ENCODE data around the gene SPTBN5. TPM values are rescaled to one million over a fixed set of nuclear protein-coding genes. Genes with fewer than 3 reads are reported as not detected.

SPTBN5 gene
- total and polyA plus RNA-seq, 10 of the 15 experiments (the other 5 are each of a cell fraction or from before 2014, with no cell fraction given), result under 0.01 to 0.18 (median 0.04) TPM; not detected in 4

- Histone ChIP-seq H3K79me2 (ENCODE audit: control insufficient read depth, insufficient read depth, low read length) (peaks cover 9% of the 10 kb centered on the region), H2AFZ (ENCODE audit: control insufficient read depth, low read depth, low read length) (no peak overlapping the region), H3K27me3 (replicated peaks in 1 of 2; ENCODE audit: control insufficient read depth in 2 of 2, insufficient read depth in 2 of 2, low read length in 1 of 2) (no peaks in the 10 kb centered on the region), H3K9ac (ENCODE audit: control insufficient read depth, insufficient read depth, low read length) (no peak overlapping the region), H3K36me3 (ENCODE audit: control insufficient read depth in 2 of 2, insufficient read depth in 2 of 2, low read length in 1 of 2) (peaks cover 33 to 49% of the 10 kb centered on the region in 2 experiments), H3K27ac (ENCODE audit: control insufficient read depth, insufficient read depth) (no peak overlapping the region), H4K20me1 (ENCODE audit: control insufficient read depth, insufficient read depth) (peaks cover 5% of the 10 kb centered on the region), H3K4me1 (ENCODE audit: control insufficient read depth, insufficient read depth, low read length) (no peaks in the 10 kb centered on the region), H3K4me3 (no peak overlapping the region), H3K4me2 (ENCODE audit: control insufficient read depth, insufficient read depth) (no peak overlapping the region), H3K9me3 (replicated peaks; ENCODE audit: control insufficient read depth, insufficient read depth, low read length) (no peaks in the 10 kb centered on the region)
- ChIA-PET SMC1A (ENCODE audit: uncharacterized antibody, unreplicated experiment) (interaction anchor here (0.6 to 1.3 kb wide), 2 partner anchors 15 to 57 kb away, joined by 3 read pairs; no protein-coding TSS in a partner anchor), CTCF (interaction anchor here (1.0 kb wide), 1 partner anchor 240 kb away, joined by 3 read pairs; no protein-coding TSS in a partner anchor), POLR2A (interaction anchor here (1.5 kb wide), 1 partner anchor 10 kb away, joined by 7 read pairs; no protein-coding TSS in a partner anchor), RAD21 (ENCODE audit: unreplicated experiment) (no interaction called here)
- intact Hi-C loops (cut with micrococcal nuclease; ENCODE audit: unreplicated experiment) (no loop called here), in situ Hi-C loops (cut with MboI) (no loop called here)
- ATAC-seq (no peak), DNase-seq (ENCODE audit: low read depth, low spot score) (no peak), FAIRE-seq (no peak)
- WGBS (ENCODE audit: insufficient coverage, insufficient replicate concordance, low lambda C conversion rate, missing lambda C conversion rate), result 88% methylated on average over 7 of the region's 7 CpGs
- TF ChIP-seq MXI1 (IDR thresholded peaks at IDR 0.05; ENCODE audit: low read depth, low read length) (no peak), BMI1 (IDR thresholded peaks at IDR 0.05; ENCODE audit: borderline replicate concordance) (no peak), SMAD5 (IDR thresholded peaks at IDR 0.05; ENCODE audit: low read depth) (no peak), SIX5 (IDR thresholded peaks at IDR 0.05; ENCODE audit: low read depth, low read length, severe bottlenecking) (no peak), SIN3A (IDR thresholded peaks at IDR 0.05; ENCODE audit: low read depth, low read length) (no peak), MYB (IDR thresholded peaks at IDR 0.05; ENCODE audit: borderline replicate concordance, low read depth, low read length) (no peak), RBBP5 (conservative IDR thresholded peaks at IDR 0.05) (no peak), HDAC2 (IDR thresholded peaks at IDR 0.05) (no peak), STAT1 (conservative IDR thresholded peaks at IDR 0.05) (no peak), JUNB (IDR thresholded peaks at IDR 0.05) (no peak), DPF2 (IDR thresholded peaks at IDR 0.05) (no peak), LARP7 (IDR thresholded peaks at IDR 0.05) (no peak)
- TF ChIP-seq, protein P1, sequence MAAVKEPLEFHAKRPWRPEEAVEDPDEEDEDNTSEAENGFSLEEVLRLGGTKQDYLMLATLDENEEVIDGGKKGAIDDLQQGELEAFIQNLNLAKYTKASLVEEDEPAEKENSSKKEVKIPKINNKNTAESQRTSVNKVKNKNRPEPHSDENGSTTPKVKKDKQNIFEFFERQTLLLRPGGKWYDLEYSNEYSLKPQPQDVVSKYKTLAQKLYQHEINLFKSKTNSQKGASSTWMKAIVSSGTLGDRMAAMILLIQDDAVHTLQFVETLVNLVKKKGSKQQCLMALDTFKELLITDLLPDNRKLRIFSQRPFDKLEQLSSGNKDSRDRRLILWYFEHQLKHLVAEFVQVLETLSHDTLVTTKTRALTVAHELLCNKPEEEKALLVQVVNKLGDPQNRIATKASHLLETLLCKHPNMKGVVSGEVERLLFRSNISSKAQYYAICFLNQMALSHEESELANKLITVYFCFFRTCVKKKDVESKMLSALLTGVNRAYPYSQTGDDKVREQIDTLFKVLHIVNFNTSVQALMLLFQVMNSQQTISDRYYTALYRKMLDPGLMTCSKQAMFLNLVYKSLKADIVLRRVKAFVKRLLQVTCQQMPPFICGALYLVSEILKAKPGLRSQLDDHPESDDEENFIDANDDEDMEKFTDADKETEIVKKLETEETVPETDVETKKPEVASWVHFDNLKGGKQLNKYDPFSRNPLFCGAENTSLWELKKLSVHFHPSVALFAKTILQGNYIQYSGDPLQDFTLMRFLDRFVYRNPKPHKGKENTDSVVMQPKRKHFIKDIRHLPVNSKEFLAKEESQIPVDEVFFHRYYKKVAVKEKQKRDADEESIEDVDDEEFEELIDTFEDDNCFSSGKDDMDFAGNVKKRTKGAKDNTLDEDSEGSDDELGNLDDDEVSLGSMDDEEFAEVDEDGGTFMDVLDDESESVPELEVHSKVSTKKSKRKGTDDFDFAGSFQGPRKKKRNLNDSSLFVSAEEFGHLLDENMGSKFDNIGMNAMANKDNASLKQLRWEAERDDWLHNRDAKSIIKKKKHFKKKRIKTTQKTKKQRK (IDR thresholded peaks at IDR 0.05; ENCODE audit: low read depth, low read length), result no peak
- TF ChIP-seq, protein P2, sequence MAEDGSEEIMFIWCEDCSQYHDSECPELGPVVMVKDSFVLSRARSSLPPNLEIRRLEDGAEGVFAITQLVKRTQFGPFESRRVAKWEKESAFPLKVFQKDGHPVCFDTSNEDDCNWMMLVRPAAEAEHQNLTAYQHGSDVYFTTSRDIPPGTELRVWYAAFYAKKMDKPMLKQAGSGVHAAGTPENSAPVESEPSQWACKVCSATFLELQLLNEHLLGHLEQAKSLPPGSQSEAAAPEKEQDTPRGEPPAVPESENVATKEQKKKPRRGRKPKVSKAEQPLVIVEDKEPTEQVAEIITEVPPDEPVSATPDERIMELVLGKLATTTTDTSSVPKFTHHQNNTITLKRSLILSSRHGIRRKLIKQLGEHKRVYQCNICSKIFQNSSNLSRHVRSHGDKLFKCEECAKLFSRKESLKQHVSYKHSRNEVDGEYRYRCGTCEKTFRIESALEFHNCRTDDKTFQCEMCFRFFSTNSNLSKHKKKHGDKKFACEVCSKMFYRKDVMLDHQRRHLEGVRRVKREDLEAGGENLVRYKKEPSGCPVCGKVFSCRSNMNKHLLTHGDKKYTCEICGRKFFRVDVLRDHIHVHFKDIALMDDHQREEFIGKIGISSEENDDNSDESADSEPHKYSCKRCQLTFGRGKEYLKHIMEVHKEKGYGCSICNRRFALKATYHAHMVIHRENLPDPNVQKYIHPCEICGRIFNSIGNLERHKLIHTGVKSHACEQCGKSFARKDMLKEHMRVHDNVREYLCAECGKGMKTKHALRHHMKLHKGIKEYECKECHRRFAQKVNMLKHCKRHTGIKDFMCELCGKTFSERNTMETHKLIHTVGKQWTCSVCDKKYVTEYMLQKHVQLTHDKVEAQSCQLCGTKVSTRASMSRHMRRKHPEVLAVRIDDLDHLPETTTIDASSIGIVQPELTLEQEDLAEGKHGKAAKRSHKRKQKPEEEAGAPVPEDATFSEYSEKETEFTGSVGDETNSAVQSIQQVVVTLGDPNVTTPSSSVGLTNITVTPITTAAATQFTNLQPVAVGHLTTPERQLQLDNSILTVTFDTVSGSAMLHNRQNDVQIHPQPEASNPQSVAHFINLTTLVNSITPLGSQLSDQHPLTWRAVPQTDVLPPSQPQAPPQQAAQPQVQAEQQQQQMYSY (CRISPR knock-in tag; IDR thresholded peaks at IDR 0.05), result no peak
- BruUV-seq (replicated peaks), result no TSS peak
Observed at GRCh38 chr15:41942886-41943285, 49.0 kb upstream of the SPTBN5 start.

All from GM12878 (cell line).